Measurements from ENCODE around the gene DHX34.

DNA sequence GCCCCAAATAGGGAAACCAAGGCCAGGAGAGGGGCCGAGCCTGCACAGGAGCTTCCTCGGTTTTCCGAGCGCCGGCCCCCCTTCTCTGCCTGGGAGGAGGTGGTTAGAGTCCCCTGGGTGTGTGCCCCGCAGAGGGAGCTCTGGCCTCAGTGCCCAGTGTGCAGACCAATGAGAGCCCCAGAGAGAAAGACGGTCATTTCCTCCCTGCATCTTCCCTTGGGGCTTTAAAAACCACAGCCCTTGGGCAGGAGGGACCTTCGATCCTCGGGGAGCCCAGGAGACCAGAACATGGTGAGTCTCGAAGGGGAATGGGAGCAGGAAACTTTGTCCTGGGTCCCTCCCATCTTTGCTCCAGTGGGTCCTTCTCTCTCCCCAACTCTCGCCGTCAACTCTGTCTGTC lies 39.5 kb upstream of the DHX34 start, which contains the start of gene C5AR1:
- TF ChIP-seq, protein P1, sequence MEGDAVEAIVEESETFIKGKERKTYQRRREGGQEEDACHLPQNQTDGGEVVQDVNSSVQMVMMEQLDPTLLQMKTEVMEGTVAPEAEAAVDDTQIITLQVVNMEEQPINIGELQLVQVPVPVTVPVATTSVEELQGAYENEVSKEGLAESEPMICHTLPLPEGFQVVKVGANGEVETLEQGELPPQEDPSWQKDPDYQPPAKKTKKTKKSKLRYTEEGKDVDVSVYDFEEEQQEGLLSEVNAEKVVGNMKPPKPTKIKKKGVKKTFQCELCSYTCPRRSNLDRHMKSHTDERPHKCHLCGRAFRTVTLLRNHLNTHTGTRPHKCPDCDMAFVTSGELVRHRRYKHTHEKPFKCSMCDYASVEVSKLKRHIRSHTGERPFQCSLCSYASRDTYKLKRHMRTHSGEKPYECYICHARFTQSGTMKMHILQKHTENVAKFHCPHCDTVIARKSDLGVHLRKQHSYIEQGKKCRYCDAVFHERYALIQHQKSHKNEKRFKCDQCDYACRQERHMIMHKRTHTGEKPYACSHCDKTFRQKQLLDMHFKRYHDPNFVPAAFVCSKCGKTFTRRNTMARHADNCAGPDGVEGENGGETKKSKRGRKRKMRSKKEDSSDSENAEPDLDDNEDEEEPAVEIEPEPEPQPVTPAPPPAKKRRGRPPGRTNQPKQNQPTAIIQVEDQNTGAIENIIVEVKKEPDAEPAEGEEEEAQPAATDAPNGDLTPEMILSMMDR (IDR thresholded peaks at IDR 0.05), result no peak
- TF ChIP-seq YY1 (IDR thresholded peaks at IDR 0.05; ENCODE audit: low read depth), result no peak
- TF ChIP-seq GATA2 (CRISPR knock-in tag; IDR thresholded peaks at IDR 0.05), result no peak
